ENCODE results near the gene ZXDC. TPM values are rescaled to one million over a fixed set of nuclear protein-coding genes. Genes with fewer than 3 reads are reported as not detected.

Gene ZXDC
- total RNA-seq, 2 donors from 2014 or later = 23.9 to 26.9 TPM

DNA sequence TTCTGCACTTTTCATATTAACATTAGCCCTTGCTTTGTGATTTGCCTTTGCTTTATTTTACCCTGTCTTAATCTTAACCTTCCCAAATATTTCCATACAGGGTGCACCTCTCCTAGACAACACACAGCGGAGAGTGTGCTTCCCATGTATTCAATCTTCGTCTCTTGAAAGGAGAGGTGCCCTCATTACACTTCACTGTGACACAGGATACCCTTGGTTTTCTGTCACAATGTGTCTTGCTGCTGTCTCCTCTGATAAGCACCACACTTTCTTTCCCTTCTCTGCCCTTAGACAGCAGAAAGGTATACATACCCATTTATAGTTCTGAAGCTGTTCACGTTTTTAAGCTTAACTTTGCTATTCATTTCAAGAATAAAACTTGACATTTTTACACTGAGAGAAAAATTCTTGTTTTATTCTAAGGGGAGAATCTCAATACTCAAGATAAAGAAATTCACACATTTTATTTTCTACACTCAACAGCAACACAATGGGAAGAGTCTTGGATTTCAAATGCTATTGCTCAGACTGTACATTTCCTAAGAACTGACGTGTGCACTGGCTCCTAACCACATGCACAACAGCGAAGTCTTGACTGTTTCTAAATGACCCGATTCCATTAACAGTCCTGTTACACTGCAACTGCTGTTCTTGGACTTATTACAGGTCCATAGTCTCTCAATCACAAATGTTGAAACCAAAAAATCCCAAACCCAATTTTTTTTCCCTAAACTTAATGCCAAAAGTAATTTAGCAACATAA lies 21.1 kb downstream of the ZXDC start:
- ATAC-seq (no peak), DNase-seq (ENCODE audit: low spot score in 2 of 2) (no peak)
- peak overlapping the region in 1 of 2 donors; percentile 45 for H3K27ac Mint-ChIP-seq
- peaks cover 0 to 14% of the 10 kb centered on the region in 2 donors for H3K36me3 Mint-ChIP-seq
- no peaks in the 10 kb centered on the region for H3K9me3 Mint-ChIP-seq

- Mint-ChIP-seq H3K27ac (no peak overlapping the region), H3K36me3 (peaks cover 0 to 14% of the 10 kb centered on the region in 2 donors), H3K9me3 (no peaks in the 10 kb centered on the region)
- ATAC-seq (no peak), DNase-seq (ENCODE audit: low spot score in 2 of 2) (no peak)
These were observed 21.7 kb downstream of the ZXDC start for GRCh38 chr3:126454025-126454424.

- peak overlapping the region in 1 of 2 donors; percentile 12 for H3K27ac Mint-ChIP-seq
- peaks cover 0 to 14% of the 10 kb centered on the region in 2 donors for H3K36me3 Mint-ChIP-seq
- no peaks in the 10 kb centered on the region for H3K9me3 Mint-ChIP-seq
- ATAC-seq (no peak), DNase-seq (ENCODE audit: low spot score in 2 of 2) (no peak)
These were observed 23.5 kb downstream of the ZXDC start for GRCh38 chr3:126452213-126452612.

DNA sequence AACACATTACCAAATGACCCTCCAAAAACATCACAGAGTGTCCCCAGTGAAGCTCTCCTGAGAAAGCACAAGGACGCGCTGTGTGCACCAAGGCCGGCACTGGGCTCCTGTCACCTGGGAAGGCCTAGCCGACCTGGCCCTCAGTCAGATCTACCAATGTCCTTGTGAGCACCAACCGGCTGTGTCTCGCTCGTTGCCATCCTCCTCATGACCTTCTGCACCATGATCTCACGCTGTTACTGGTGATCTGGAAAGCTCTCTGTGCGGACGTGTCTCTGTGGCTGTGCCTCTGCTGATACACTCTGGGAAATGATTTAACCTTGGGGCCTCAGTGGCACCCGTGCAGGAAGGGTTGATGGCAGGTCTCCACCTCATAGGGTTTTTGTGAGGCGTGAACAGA lies 24.2 kb downstream of the ZXDC start:
- DNase-seq (ENCODE audit: low spot score in 2 of 2) = no peak
- Mint-ChIP-seq H3K36me3 (peaks cover 0 to 14% of the 10 kb centered on the region in 2 donors), H3K27ac (peak overlapping the region in 1 of 2 donors; percentile 12), H3K9me3 (no peaks in the 10 kb centered on the region)
- ATAC-seq = no peak

DNA sequence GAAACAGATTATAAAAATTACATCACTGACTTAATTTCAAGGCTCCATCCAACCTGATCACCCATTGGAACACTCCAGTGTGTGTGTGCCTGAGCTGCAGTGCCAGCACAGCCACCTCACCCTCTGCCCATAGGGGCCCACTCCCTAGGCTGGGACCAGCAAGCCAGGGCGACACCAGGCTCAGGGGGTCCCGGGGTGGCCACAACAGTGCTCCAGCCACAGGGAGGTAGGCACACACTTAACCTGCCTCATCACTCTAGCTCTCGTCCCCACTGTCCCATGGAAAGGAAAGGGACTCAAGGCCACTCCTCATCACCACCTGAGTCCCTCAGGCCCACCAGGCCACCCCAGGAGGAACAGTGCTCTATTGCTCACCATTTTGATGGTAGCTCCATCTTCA lies 24.9 kb downstream of the ZXDC start:
- peak in 1 of 2 donors; percentile 22 for ATAC-seq
- Mint-ChIP-seq H3K27ac (peak overlapping the region; percentile 22 to 63), H3K9me3 (no peaks in the 10 kb centered on the region), H3K36me3 (peaks cover 0 to 14% of the 10 kb centered on the region in 2 donors)
- peak in 1 of 2 donors; percentile 37 for DNase-seq (ENCODE audit: low spot score in 2 of 2)

DNA sequence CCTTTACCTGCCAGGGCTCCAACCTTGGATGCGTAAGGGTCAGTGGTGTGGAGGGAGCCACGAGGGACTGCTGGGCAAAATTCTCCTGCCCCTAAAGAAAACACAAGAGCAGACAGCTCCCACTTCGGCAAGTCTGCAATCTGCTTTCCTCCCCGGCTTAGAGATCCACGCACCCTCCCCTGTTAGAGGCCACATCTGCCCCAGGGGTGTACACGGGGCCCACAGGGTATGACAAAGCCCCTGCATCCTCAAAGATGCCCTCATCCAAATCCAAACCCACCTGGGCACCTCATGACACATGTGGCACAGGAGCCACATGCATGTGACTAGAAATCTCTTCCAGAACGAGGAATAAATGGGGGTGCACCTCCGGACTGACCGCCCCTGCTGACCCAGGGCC lies 25.5 kb downstream of the ZXDC start:
- ATAC-seq = no peak
- Mint-ChIP-seq H3K36me3 (peaks cover 0 to 14% of the 10 kb centered on the region in 2 donors), H3K27ac (peak overlapping the region in 1 of 2 donors; percentile 22), H3K9me3 (no peaks in the 10 kb centered on the region)
- DNase-seq (ENCODE audit: low spot score in 2 of 2) = no peak

DNA sequence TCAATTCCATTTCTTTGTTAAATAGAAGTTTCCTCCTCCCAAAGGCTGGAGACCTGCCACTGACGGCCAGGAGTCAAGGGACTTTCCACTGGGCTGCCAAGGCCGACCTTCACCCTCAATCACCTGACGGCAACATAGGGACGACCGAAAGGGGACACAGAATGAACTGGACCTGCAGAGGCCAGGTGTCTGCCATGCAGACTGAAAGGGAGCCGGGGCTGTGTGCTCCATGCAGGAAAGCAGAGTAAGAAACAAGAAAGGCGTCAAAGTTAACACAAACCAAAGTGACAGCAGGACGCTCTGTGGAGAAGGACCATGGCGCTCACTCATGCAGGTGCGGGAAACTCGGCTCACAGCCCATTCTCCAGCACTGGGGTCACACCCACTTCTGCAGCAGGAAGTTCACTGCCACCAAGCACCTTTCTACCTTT lies 26.1 kb downstream of the ZXDC start:
- DNase-seq (ENCODE audit: low spot score in 2 of 2) (peak in 1 of 2 donors; percentile 31), ATAC-seq (no peak)
- H3K36me3 Mint-ChIP-seq = peaks cover 0 to 14% of the 10 kb centered on the region in 2 donors
- peak overlapping the region in 1 of 2 donors; percentile 53 for H3K27ac Mint-ChIP-seq
- no peaks in the 10 kb centered on the region for H3K9me3 Mint-ChIP-seq

- H3K27ac Mint-ChIP-seq = no peak overlapping the region
- no peak for DNase-seq (ENCODE audit: low spot score in 2 of 2)
- H3K9me3 Mint-ChIP-seq = no peaks in the 10 kb centered on the region
- no peak for ATAC-seq
- H3K36me3 Mint-ChIP-seq = peaks cover 0 to 14% of the 10 kb centered on the region in 2 donors
These were observed 26.9 kb downstream of the ZXDC start for GRCh38 chr3:126448893-126449180.

DNA sequence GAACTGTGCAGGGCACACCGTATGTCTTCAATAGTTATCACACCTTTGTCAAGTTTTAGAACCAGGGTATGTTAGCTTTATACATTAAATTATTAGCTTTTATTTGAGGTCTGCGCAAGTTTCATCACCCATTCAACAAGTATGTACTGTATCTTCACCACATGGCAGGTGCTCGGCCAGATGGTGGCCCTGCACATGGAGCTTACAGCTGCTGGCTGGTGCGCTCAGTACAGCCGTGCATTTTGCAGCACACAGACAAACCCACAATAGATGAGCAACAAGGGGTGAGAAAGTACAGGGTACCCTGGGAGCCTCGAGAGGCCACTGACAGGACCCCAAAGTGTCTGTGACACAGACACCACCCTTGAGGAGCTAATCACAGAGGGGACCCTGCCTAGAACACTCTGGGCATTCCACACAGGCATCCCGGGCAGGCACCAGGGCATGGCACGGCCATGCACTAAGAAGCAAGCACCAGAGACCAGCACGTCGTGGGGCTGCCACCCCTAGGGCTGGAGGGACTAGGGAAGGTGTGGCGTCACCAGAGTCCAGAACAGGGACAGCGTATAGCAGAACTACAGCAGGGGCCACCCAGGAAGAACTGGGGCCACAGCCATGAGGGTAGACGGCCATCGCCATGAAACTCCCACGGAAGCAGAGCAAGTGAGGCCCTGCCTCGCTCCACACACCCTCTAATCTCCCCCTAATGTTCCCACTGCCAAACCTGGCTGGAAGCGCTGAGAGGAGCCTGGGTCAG lies 27.4 kb downstream of the ZXDC start:
- ATAC-seq (no peak), DNase-seq (ENCODE audit: low spot score in 2 of 2) (peak in 1 of 2 donors; percentile 40)
- peak overlapping the region in 1 of 2 donors; percentile 61 for H3K27ac Mint-ChIP-seq
- no peaks in the 10 kb centered on the region for H3K9me3 Mint-ChIP-seq
- peaks cover 0 to 14% of the 10 kb centered on the region in 2 donors for H3K36me3 Mint-ChIP-seq

DNA sequence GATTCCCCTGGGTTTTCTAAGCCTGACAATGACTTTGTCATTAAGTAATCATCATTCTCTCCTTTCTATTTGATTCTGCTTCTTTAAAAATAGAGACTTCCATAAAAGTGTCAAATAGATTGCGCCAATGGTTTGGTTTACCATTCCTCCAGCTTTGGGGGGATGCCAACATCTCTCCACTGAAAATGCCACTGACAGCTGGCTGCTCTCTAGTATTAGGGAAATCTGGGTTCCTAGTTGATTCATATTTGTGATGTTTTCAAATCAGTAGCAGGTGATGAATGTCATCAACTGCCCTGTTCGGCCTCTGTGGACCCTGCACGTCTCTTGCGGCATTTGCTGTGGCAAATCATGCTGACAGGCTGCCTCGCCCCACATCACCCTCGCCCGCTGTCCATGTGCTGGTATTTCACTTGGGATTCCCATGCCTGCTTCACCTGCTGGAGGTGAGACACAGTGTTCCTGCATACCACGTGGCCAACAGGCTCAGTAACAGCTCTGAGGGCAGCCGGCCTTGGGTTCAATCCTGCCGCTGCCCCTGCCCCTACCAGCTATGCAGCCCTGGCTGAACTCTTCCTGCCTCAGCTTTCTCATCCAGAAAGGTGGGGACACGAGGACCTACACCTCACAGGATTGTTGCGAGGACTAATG lies 28.1 kb downstream of the ZXDC start:
- no peak overlapping the region for H3K27ac Mint-ChIP-seq
- no peaks in the 10 kb centered on the region for H3K9me3 Mint-ChIP-seq
- ATAC-seq (no peak), DNase-seq (ENCODE audit: low spot score in 2 of 2) (no peak)
- H3K36me3 Mint-ChIP-seq = peaks cover 0 to 14% of the 10 kb centered on the region in 2 donors

DNA sequence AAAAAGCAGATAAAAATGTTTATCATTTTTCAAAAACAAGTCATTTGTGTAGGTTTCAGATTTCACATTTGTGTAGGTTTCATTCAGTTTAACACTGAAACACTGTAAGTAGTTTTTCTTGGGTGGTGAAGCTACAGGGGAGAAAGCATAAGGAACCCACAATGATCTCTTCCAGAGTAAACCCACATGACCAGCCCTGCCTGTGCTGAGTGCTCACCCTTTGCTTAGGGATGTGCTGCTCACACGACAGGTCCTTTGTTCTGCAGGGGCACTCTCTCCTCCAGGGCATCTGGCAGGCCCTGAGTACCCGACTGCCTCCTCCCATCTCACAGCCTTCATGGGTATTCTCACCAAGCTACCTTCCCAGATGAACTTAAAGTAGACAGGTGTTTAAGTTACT lies 28.9 kb downstream of the ZXDC start:
- ATAC-seq (peak in 1 of 2 donors; percentile 31), DNase-seq (ENCODE audit: low spot score in 2 of 2) (peak in 1 of 2 donors; percentile 34)
- Mint-ChIP-seq H3K27ac (peak overlapping the region in 1 of 2 donors; percentile 60), H3K9me3 (no peaks in the 10 kb centered on the region), H3K36me3 (peaks cover 0 to 10% of the 10 kb centered on the region in 2 donors)

DNA sequence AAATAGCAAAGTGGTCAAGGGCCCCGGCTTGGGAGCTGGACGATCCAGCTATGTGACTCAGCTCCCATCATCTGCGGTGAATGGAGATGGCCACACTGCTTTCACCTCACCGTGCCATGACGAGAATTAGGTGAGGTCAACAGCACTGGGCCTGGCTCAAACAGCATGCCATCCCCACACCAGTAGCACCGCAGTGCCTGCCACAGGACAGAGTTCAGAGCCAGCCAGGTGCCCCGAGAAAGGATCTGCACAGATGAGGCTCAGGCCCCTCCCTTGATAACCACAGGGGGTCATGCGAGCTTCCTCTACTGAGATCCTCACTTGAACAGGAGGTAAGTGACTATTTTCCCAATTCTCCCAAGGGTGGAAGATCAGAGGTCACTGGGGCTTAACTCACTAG lies 29.4 kb downstream of the ZXDC start:
- no peaks in the 10 kb centered on the region for H3K9me3 Mint-ChIP-seq
- H3K27ac Mint-ChIP-seq = no peak overlapping the region
- ATAC-seq (no peak), DNase-seq (ENCODE audit: low spot score in 2 of 2) (peak in 1 of 2 donors; percentile 51)
- peaks cover 0 to 5% of the 10 kb centered on the region in 2 donors for H3K36me3 Mint-ChIP-seq

DNA sequence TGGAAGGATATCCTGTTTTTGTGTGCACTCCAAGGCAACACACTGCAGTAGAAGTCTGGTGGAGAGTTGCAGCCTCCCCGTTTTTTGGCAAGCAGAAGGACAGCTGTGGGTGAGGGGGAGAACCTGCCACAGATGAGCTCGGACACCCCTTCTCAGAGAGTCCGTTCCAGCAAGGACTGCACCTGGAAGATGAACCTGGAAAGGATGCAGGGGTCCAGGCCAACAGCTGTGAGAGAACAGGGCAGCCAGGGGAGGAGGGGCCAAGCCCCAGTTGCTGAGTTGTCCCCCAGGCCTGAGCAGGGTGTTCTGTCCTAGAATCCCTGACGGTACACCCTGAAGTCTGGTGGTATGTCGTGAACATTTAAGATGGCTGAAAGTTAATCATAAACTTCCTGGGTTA lies 30.2 kb downstream of the ZXDC start:
- H3K36me3 Mint-ChIP-seq = no peaks in the 10 kb centered on the region
- no peak overlapping the region for H3K27ac Mint-ChIP-seq
- no peaks in the 10 kb centered on the region for H3K9me3 Mint-ChIP-seq

GRCh38 chr3:126442856-126443242 lies 32.8 kb downstream of the ZXDC start:
- no peak for DNase-seq (ENCODE audit: low spot score in 2 of 2)
- Mint-ChIP-seq H3K27ac (peak overlapping the region in 1 of 2 donors; percentile 16), H3K9me3 (no peaks in the 10 kb centered on the region), H3K36me3 (peaks cover 0 to 10% of the 10 kb centered on the region in 2 donors)
- ATAC-seq = no peak

More for the DNA sequence above, 30.2 kb downstream of the ZXDC start:
- DNase-seq (ENCODE audit: low spot score in 2 of 2) (no peak), ATAC-seq (no peak)

GRCh38 chr3:126442094-126442855 lies 33.4 kb downstream of the ZXDC start:
- no peak for ATAC-seq
- H3K27ac Mint-ChIP-seq = no peak overlapping the region

GRCh38 chr3:126441256-126441880 lies 34.3 kb downstream of the ZXDC start:
- no peak overlapping the region for H3K27ac Mint-ChIP-seq
- DNase-seq (ENCODE audit: low spot score in 2 of 2) (peak in 1 of 2 donors; percentile 35), ATAC-seq (no peak)
- H3K9me3 Mint-ChIP-seq = no peaks in the 10 kb centered on the region
- peaks cover 0 to 22% of the 10 kb centered on the region in 2 donors for H3K36me3 Mint-ChIP-seq

More at GRCh38 chr3:126442094-126442855, 33.4 kb downstream of the ZXDC start:
- Mint-ChIP-seq H3K36me3 (peaks cover 0 to 14% of the 10 kb centered on the region in 2 donors), H3K9me3 (no peaks in the 10 kb centered on the region)
- no peak for DNase-seq (ENCODE audit: low spot score in 2 of 2)

Measured in activated naive CD4-positive, alpha-beta T cell treated with anti-CD3 and anti-CD28 coated beads, Interleukin-2, amount 50 U/mL, for 72 hours (primary cell).